Measurements from ENCODE around the gene SPTY2D1. TPM values are rescaled to one million over a fixed set of nuclear protein-coding genes. Genes with fewer than 3 reads are reported as not detected.
"Not testable (repeated sequence)": the region's sequence is repeated elsewhere in the genome, so short reads cannot be mapped to it uniquely, and the experiment has no call there.

SPTY2D1 gene
- total RNA-seq, 1 donor from 2014 or later, result 12.6 TPM

- TF ChIP-seq CTCF (IDR thresholded peaks at IDR 0.05; ENCODE audit: insufficient read depth, low read length, severe bottlenecking), result peak; percentile 42
- Histone ChIP-seq H3K36me3 (ENCODE audit: control insufficient read depth, insufficient read depth, low read length) (no peaks in the 10 kb centered on the region), H3K27me3 (ENCODE audit: control insufficient read depth, insufficient read depth, low read length) (no peaks in the 10 kb centered on the region), H3K4me3 (ENCODE audit: low read depth, low read length) (no peak overlapping the region)
- FAIRE-seq, result no peak
- DNase-seq (ENCODE audit: low read depth), result peak; percentile 26
Measured at GRCh38 chr11:18650859-18651557, 16.9 kb upstream of the SPTY2D1 start.

DNA sequence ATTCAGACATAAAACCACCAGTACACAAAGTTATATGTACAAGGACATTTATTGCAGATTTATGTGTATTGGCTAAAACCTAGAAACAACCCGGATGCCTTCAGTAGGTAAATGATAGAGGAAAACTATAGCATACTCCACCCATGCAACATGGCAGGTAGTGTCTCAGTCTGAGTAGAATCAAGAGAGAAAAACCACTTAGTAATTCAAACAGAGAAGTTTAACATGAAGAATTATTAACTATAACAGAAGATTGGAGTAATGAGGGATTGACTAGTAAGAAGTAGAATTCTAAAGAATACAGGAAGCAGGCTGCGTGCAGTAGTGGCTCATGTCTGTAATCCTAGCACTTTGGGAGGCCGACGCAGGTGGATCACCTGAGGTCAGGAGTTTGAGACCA, 16.2 kb upstream of the SPTY2D1 start:
- Histone ChIP-seq H3K4me3 (ENCODE audit: low read depth, low read length) (no peak overlapping the region), H3K36me3 (ENCODE audit: control insufficient read depth, insufficient read depth, low read length) (no peaks in the 10 kb centered on the region), H3K27me3 (ENCODE audit: control insufficient read depth, insufficient read depth, low read length) (no peaks in the 10 kb centered on the region)
- DNase-seq (ENCODE audit: low read depth), result no peak
- TF ChIP-seq CTCF (IDR thresholded peaks at IDR 0.05; ENCODE audit: insufficient read depth, low read length, severe bottlenecking), result no peak
- no peak for FAIRE-seq

DNA sequence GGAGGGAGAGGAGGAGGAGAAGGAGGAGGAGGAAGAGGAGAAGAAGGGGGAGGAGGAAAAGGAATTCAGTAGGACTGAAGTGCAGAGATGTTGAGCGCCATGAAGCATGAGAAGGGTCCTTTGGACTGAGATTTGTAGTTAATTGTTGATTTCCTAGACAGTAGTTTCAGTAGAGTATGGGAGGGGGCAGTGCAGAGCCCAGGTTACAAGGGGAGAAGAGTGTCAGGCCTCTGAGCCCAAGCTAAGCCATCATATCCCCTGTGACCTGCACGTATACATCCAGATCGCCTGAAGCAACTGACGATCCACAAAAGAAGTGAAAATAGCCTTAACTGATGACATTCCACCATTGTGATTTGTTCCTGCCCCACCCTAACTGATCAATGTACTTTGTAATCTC, 8.9 kb upstream of the SPTY2D1 start:
- DNase-seq (ENCODE audit: low read depth); H3K36me3 ChIP-seq (ENCODE audit: control insufficient read depth, insufficient read depth, low read length); FAIRE-seq; H3K4me3 ChIP-seq (ENCODE audit: low read depth, low read length); H3K27me3 ChIP-seq (ENCODE audit: control insufficient read depth, insufficient read depth, low read length): not testable (repeated sequence)

GRCh38 chr11:18641677-18642076, 7.5 kb upstream of the SPTY2D1 start:
- H3K36me3 ChIP-seq (ENCODE audit: control insufficient read depth, insufficient read depth, low read length), result no peaks in the 10 kb centered on the region
- no peak overlapping the region for H3K4me3 ChIP-seq (ENCODE audit: low read depth, low read length)
- H3K27me3 ChIP-seq (ENCODE audit: control insufficient read depth, insufficient read depth, low read length), result no peaks in the 10 kb centered on the region
- TF ChIP-seq CTCF (IDR thresholded peaks at IDR 0.05; ENCODE audit: insufficient read depth, low read length, severe bottlenecking), result no peak
- FAIRE-seq, result no peak
- no peak for DNase-seq (ENCODE audit: low read depth)

DNA sequence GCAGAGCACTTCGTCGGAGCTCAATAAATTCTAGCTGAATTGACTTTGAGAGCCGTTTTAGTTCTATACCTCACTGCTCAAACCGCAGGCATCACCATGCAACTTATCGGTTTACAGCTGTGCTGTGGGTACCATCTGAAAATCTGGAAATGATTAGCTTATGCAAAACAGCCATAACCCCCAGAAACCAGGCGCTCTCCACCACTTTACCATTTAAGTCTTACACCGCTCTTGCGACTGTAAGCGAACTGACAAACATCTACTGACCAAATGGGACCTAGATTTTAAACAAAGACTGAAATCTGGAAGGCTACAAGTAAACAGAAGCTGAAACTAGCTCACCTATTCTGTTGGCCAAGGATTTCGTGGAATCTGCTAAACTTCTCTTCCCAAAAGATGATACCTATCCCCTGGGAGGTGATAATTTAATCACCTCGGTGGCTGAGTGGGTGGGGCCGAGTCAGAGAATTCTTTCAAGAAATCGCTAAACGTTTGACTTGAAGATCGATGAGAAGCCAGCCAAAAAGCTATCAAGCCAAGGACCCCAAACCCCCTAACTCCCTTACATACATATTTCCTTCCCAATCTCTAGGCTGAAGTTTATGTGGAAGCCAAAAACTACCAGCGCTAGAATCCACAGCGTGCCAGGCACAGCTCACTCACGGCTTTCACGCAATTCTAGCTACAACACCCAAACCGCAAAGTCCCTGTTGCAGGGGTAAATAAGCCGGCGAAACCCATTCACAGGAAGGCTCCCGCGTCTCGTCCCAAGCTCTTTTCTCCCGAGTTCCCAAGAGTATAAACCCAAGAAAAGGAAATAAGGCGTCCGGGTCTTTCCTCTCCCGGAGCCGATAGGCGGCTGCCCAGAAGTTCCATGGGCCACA, 644 bp downstream of the SPTY2D1 start:
- FAIRE-seq, result peak; percentile 66
- Histone ChIP-seq H3K36me3 (ENCODE audit: control insufficient read depth, insufficient read depth, low read length) (no peaks in the 10 kb centered on the region), H3K27me3 (ENCODE audit: control insufficient read depth, insufficient read depth, low read length) (no peaks in the 10 kb centered on the region), H3K4me3 (ENCODE audit: low read depth, low read length) (peak overlapping the region; percentile 90)
- no peak for DNase-seq (ENCODE audit: low read depth)
- no peak for TF ChIP-seq CTCF (IDR thresholded peaks at IDR 0.05; ENCODE audit: insufficient read depth, low read length, severe bottlenecking)

DNA sequence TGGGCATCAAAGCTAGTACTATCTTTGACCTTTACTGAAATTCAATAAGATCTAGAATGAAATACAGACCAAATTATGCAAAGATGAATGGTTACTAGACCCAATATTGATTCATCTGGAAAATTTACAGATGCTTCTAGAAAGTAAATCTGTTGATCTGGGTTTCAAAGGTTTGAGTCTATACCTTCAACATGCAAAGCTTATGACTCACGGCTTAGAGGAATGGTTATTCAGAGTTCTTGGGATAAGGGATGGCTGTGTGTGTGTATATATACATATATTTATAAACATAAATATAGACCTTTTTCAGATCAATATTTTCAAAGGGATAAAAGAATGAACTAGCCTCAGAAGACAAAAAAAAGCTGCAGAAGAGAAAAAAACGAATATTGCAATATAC, 1.3 kb downstream of the SPTY2D1 start:
- FAIRE-seq (no peak), DNase-seq (ENCODE audit: low read depth) (peak; percentile 10)
- no peaks in the 10 kb centered on the region for H3K36me3 ChIP-seq (ENCODE audit: control insufficient read depth, insufficient read depth, low read length)
- no peak for TF ChIP-seq CTCF (IDR thresholded peaks at IDR 0.05; ENCODE audit: insufficient read depth, low read length, severe bottlenecking)
- H3K4me3 ChIP-seq (ENCODE audit: low read depth, low read length), result no peak overlapping the region
- H3K27me3 ChIP-seq (ENCODE audit: control insufficient read depth, insufficient read depth, low read length), result no peaks in the 10 kb centered on the region
